ENCODE data around the gene RHOBTB1.

Gene RHOBTB1

DNA sequence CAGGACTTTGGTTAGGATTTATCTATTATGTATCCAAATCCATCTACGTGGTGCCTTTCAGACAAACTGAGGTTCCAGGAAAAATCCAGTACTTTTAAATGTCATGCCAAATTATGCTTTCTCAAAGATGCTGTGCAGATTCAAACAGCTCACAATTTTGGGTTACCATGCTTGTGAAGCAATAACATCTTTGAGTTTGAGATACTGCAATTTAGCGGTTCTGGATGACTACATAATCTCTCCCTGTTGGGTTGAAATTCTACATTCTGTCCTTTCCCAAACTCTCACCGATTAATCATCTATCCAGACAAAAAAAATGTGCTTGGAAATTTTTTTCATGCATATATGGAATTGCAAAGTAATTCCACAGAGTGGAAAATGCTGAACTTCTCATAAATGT, 3.5 kb downstream of the RHOBTB1 start:
- TF ChIP-seq, protein P1, sequence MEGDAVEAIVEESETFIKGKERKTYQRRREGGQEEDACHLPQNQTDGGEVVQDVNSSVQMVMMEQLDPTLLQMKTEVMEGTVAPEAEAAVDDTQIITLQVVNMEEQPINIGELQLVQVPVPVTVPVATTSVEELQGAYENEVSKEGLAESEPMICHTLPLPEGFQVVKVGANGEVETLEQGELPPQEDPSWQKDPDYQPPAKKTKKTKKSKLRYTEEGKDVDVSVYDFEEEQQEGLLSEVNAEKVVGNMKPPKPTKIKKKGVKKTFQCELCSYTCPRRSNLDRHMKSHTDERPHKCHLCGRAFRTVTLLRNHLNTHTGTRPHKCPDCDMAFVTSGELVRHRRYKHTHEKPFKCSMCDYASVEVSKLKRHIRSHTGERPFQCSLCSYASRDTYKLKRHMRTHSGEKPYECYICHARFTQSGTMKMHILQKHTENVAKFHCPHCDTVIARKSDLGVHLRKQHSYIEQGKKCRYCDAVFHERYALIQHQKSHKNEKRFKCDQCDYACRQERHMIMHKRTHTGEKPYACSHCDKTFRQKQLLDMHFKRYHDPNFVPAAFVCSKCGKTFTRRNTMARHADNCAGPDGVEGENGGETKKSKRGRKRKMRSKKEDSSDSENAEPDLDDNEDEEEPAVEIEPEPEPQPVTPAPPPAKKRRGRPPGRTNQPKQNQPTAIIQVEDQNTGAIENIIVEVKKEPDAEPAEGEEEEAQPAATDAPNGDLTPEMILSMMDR (conservative IDR thresholded peaks at IDR 0.05), result no peak
- no peak overlapping the region for H3K27ac ChIP-seq

DNA sequence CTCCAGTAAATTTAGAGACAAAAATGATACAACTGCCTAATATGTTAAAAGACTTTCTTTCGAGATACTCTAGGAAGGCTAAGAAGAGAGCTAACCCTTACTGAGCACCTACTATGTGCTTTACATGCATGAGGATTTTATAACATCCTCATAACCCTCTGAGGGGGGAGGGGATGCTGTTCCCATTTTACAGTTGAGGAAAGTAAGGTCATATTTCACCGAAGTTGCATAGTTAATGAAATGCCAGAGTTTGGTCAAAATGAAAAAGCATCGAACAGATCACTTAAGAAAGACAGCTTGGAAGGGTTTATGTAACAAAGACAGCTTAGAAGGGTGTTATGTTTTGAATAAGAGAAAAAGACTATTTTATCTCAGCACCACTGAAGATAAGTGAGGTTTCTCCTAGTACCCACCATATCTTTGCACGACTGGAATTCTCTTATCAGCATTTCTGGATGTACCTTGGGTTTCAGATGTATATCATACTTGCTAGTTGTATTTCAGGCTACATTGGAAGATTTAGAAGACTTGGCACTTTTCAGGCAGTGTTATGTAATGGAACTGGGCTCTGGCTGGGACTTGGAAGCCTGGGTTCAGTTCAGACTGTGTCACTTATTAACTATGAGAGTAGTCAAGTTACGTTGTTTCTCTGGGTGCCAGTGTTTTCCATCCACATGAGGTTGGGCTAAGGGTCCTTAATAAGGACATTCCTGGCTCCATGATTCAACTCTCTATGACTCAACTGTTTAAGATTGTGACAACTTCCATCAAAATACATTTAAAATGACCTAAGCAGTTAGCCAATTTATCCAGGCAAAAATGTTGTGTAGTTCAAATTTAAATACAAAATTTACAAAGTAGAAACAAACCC, 6.0 kb downstream of the RHOBTB1 start:
- TF ChIP-seq, protein P1 (conservative IDR thresholded peaks at IDR 0.05), result no peak
- H3K27ac ChIP-seq, result no peak overlapping the region

DNA sequence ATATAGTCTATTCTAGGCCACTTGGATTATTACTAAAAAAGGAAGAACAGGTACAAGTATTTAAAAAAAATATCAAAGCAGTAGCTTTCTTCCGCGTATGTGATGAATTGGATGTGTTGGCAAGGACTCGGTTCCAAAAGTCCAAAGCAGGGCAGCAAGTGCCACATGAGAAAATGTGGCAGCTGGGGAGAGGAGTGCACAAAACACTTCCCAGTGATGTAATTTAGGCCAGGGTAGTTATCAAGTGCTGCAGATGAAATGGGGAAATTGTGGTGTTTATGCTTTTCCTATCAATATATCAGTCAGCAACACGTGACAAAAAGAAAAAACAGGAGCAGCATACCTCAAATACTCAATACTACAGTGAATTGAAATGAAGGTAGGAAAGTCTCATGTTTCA, 7.0 kb downstream of the RHOBTB1 start:
- TF ChIP-seq, protein P1 (conservative IDR thresholded peaks at IDR 0.05), result no peak
- no peak overlapping the region for H3K27ac ChIP-seq

DNA sequence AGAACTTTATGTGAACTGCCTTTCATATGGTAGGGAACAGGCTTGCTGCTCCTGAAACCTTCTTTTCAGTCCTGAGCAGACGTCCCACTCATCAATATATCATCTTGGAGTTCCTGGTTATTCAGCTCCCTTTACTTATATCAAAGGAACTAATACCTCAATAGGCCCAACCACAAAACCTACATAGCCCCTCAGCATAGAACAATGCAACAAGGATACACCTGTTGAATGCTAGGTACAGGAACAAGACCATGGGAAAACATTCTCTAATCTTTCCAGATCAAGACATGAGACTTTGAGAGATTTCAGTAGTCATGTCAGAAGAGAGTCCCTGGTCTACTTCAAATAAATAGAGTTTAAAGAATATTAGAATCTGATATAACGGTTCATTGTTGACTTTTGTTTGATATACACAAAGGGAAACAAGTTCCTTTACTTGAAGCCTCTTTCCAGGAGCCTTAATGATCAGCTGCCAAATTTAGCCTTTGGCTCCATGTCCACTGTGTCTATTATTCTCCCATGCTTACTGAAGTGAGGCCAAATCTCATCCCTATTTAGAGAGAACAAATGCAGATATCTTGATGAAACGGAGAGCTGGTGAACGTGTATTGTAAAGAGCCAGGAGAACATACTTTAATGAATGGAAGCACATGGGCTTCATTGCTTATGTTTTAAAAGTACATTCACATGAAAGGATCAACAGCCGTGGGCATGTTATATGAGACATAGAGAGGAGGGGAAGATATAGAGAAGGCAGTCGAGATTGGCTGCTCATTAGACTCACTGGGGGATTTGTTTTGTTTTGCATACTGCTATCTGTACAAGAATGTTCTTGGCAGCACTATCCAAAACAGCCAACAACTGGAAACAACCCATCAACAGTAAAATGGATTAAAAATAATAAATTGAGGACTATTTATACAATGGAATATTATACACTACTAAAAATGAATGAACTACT, 9.5 kb downstream of the RHOBTB1 start:
- TF ChIP-seq, protein P1 (conservative IDR thresholded peaks at IDR 0.05), result no peak
- no peak overlapping the region for H3K27ac ChIP-seq

DNA sequence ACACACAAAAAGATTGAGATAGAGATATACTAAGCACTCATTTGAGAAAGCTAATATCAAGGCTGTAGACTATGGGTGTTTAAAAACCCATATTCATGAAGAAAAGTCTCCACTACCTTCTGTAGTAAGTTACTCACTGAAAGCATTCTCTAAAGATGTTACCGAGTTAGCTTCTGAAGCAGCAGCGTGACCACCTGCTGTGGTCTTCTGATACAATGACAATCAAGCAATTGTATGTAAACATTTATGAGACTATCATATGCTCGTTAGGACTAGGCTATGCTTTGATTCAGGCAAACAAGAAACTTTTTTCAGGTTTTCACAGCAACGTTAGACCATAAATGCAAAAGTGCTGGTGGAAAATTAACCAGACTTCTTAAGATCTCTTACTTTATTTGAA, 11.2 kb downstream of the RHOBTB1 start:
- H3K27ac ChIP-seq, result no peak overlapping the region
- TF ChIP-seq, protein P1 (conservative IDR thresholded peaks at IDR 0.05), result no peak

DNA sequence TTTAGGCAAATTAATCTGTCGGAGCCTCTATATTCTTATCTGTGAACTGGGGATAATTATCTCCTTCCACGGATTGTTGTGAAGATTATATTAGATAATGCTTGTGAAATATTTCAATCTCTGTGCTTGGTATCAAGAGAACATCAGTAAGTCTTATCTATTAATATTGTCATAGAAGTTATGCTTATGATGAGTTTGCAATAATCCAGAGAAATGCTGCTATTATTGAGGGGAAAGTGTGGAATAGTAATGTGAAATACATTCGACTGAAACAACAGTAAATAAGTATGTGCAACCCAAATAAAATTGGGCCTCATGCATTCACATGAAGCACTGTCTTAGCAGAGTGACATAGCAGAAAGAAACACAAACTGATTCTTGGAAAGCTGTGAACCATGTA, 13.7 kb downstream of the RHOBTB1 start:
- TF ChIP-seq, protein P1 (conservative IDR thresholded peaks at IDR 0.05), result no peak
- H3K27ac ChIP-seq, result no peak overlapping the region

DNA sequence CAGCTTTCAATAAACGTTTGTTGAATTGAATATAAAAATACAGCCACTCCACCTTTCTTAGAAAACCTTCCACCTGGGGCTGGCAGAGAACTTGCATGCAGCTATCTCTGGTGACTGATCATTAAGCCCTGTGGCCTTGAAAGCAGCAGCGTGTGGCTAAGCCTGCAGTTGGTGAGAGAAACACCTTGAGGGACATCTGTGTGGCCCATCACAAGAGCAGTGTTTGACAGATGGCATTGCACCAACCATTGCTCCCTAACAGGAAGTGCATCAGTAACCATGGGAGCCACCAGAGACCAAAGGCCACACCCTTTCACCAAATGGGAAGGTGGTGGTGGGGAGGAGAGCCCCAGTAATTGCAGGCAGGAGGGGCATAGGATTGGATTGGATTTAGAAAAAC, 22.4 kb downstream of the RHOBTB1 start:
- H3K27ac ChIP-seq, result no peak overlapping the region
- TF ChIP-seq, protein P1 (conservative IDR thresholded peaks at IDR 0.05), result no peak
